Omental fat pad (tissue), 4 donors: ENCODE measurements around the gene RNF166. TPM values are rescaled to one million over a fixed set of nuclear protein-coding genes. Genes with fewer than 3 reads are reported as not detected.

Experiments
- ATAC-seq: fragments of 150-250 bp; one replicate; pipeline ENCODE4 v1.9.1; 2016; ENCODE audit warnings: mild to moderate bottlenecking, moderate library complexity; ENCODE audit not compliant: low FRiP score
- DNase-seq: peaks from one replicate; pipeline ENCODE4 v3.0.0-alpha.2; 2019; ENCODE audit warnings: low spot score
- CTCF ChIP-seq, 3 donors: fragments of 450-650 bp; IDR thresholded peaks; one replicate each; pipeline ENCODE4 v1.5.1; 2016 to 2017; ENCODE audit warnings: antibody characterized with exemption in 3 of 3, mild to moderate bottlenecking in 3 of 3, moderate library complexity in 2 of 3
- total RNA-seq, 4 donors: library from RNA; depleted of rRNA; stranded (reverse); fragments of >200 nt; gene quantifications; one replicate each; pipeline ENCODE4 v1.1.0, GENCODE V29; 2016

RNF166 gene
- total RNA-seq, 4 donors from 2014 or later = 13.5 to 36.4 (median 20.2) TPM

- no peak for DNase-seq
These were observed 11.0 kb downstream of the RNF166 start for GRCh38 chr16:88695218-88695617.

GRCh38 chr16:88694221-88695087 lies 11.8 kb downstream of the RNF166 start:
- no peak for TF ChIP-seq CTCF (IDR thresholded peaks at IDR 0.05)
- ATAC-seq (no peak), DNase-seq (no peak)

More at GRCh38 chr16:88695218-88695617, 11.0 kb downstream of the RNF166 start:
- no peak for ATAC-seq
- no peak for TF ChIP-seq CTCF (IDR thresholded peaks at IDR 0.05)

GRCh38 chr16:88693420-88694177 lies 12.6 kb downstream of the RNF166 start:
- ATAC-seq = no peak
- no peak for DNase-seq

GRCh38 chr16:88692861-88693260 lies 13.3 kb downstream of the RNF166 start:
- no peak for TF ChIP-seq CTCF (IDR thresholded peaks at IDR 0.05)
- ATAC-seq = no peak
- no peak for DNase-seq

More at GRCh38 chr16:88693420-88694177, 12.6 kb downstream of the RNF166 start:
- TF ChIP-seq CTCF (IDR thresholded peaks at IDR 0.05) = no peak

GRCh38 chr16:88691924-88692560 lies 14.2 kb downstream of the RNF166 start:
- ATAC-seq (no peak), DNase-seq (no peak)
- TF ChIP-seq CTCF (IDR thresholded peaks at IDR 0.05) = no peak

GRCh38 chr16:88691129-88691813 lies 14.9 kb downstream of the RNF166 start:
- ATAC-seq (no peak), DNase-seq (no peak)
- no peak for TF ChIP-seq CTCF (IDR thresholded peaks at IDR 0.05)
